ENCODE data around the gene ARHGEF38.

- TF ChIP-seq CTCF (tag by site-specific recombination; IDR thresholded peaks at IDR 0.05), result no peak
- TF ChIP-seq YY1 (tag by site-specific recombination; IDR thresholded peaks at IDR 0.05), result no peak
- TF ChIP-seq ZNF174 (tag by site-specific recombination; IDR thresholded peaks at IDR 0.05), result no peak
- TF ChIP-seq SALL2 (tag by site-specific recombination; IDR thresholded peaks at IDR 0.05; ENCODE audit: borderline replicate concordance), result no peak
- no peak for TF ChIP-seq ZNF341 (tag by site-specific recombination; IDR thresholded peaks at IDR 0.05; ENCODE audit: low read depth)
- TF ChIP-seq ZSCAN23 (tag by site-specific recombination; IDR thresholded peaks at IDR 0.05), result no peak
Observed at GRCh38 chr4:105625214-105625613, 72.8 kb downstream of the ARHGEF38 start.

Data from HEK293 (cell line).